WTC11 (cell line): ENCODE data around the gene ADD2. TPM values are rescaled to one million over a fixed set of nuclear protein-coding genes. Genes with fewer than 3 reads are reported as not detected.

Experiments
- ATAC-seq: fragments of 200-7000 bp; cut with Tn5 transposase; 2 replicates; pipeline ENCODE4 v1.10.0; 2021; ENCODE audit warnings: mild to moderate bottlenecking, moderate library complexity
- CTCF ChIA-PET: fragments of 300-600 bp; sonication (Branson Sonifier 250); formaldehyde crosslinking; loops from one replicate; lab custom pipeline; 2021; ENCODE audit warnings: antibody characterized with exemption; lab: Charles Lee
- POLR2A ChIA-PET: fragments of 350-600 bp; sonication (Branson Sonifier 250); formaldehyde crosslinking; loops from one replicate; lab custom pipeline; 2021; ENCODE audit warnings: antibody characterized with exemption; lab: Charles Lee
- DNase-seq: peaks from one replicate; pipeline ENCODE4 v3.0.0; 2021; ENCODE audit warnings: low spot score
- H3K27ac Mint-ChIP-seq: 2 replicates; pipeline ENCODE4 v1.8.0; 2021; ENCODE audit warnings: mixed read lengths
- H3K27me3 Mint-ChIP-seq: 2 replicates; pipeline ENCODE4 v1.8.0; 2021; ENCODE audit warnings: low read depth, mild to moderate bottlenecking, moderate library complexity, mixed read lengths
- H3K36me3 Mint-ChIP-seq: 2 replicates; pipeline ENCODE4 v1.8.0; 2021; ENCODE audit warnings: mixed read lengths
- H3K4me1 Mint-ChIP-seq: 2 replicates; pipeline ENCODE4 v1.8.0; 2022; ENCODE audit warnings: mixed read lengths
- H3K4me3 Mint-ChIP-seq: 2 replicates; pipeline ENCODE4 v1.8.0; 2021; ENCODE audit warnings: mild to moderate bottlenecking, moderate library complexity, mixed read lengths
- H3K9me3 Mint-ChIP-seq: 2 replicates; pipeline ENCODE4 v1.8.0; 2021; ENCODE audit warnings: mixed read lengths
- EMX1 ChIP-seq: fragments of 250-450 bp; sonication (Bioruptor Pico); IDR thresholded peaks from 2 replicates; pipeline ENCODE4 v1.8.0; 2021; ENCODE audit warnings: mild to moderate bottlenecking
- NFYB ChIP-seq: sonication (generic); formaldehyde crosslinking; conservative IDR thresholded peaks from 2 replicates; pipeline ENCODE4 v1.8.0; 2022; ENCODE audit warnings: low read depth, missing genetic modification reagents
- SMAD3 ChIP-seq: sonication (generic); formaldehyde crosslinking; IDR thresholded peaks from 2 replicates; pipeline ENCODE4 v1.8.0; 2022; ENCODE audit warnings: missing genetic modification reagents, mild to moderate bottlenecking, borderline replicate concordance
- ZNF396 ChIP-seq: fragments of 250-450 bp; sonication (Bioruptor Pico); IDR thresholded peaks from 2 replicates; pipeline ENCODE4 v1.8.0; 2021; ENCODE audit warnings: mild to moderate bottlenecking, moderate library complexity, borderline replicate concordance
- total RNA-seq: library from RNA; stranded (reverse); gene quantifications from 3 replicates; pipeline ENCODE4 v1.2.3, GENCODE V29; 2021
- TF ChIP-seq, protein P1 (sequence below): sonication (generic); formaldehyde crosslinking; IDR thresholded peaks from 2 replicates; pipeline ENCODE4 v1.8.1; 2023; ENCODE audit warnings: mild to moderate bottlenecking, missing genetic modification reagents, borderline replicate concordance
- TF ChIP-seq, protein P2 (sequence below): sonication (generic); formaldehyde crosslinking; IDR thresholded peaks from 2 replicates; pipeline ENCODE4 v1.8.1; 2022; ENCODE audit warnings: mild to moderate bottlenecking, moderate library complexity, missing genetic modification reagents
- TF ChIP-seq, protein P3 (sequence below): sonication (generic); formaldehyde crosslinking; IDR thresholded peaks from 2 replicates; pipeline ENCODE4 v1.8.1; 2022; ENCODE audit warnings: mild to moderate bottlenecking, missing genetic modification reagents, moderate library complexity, borderline replicate concordance
- TF ChIP-seq, protein P4 (sequence below): sonication (generic); formaldehyde crosslinking; conservative IDR thresholded peaks from 2 replicates; pipeline ENCODE4 v1.8.1; 2022; ENCODE audit warnings: mild to moderate bottlenecking, missing genetic modification reagents
- TF ChIP-seq, protein P5 (sequence below): fragments of 250-450 bp; sonication (Bioruptor Pico); IDR thresholded peaks from 2 replicates; pipeline ENCODE4 v1.9.0; 2021; ENCODE audit warnings: mild to moderate bottlenecking
- TF ChIP-seq, protein P6 (sequence below): fragments of 250-450 bp; sonication (Bioruptor Pico); conservative IDR thresholded peaks from 2 replicates; pipeline ENCODE4 v1.9.0; 2021; ENCODE audit warnings: mild to moderate bottlenecking
- TF ChIP-seq, protein P7 (sequence below): sonication (generic); formaldehyde crosslinking; conservative IDR thresholded peaks from 2 replicates; pipeline ENCODE4 v1.8.1; 2023; ENCODE audit warnings: mild to moderate bottlenecking, low read depth, missing genetic modification reagents, moderate library complexity

The ADD2 gene
- total RNA-seq, 1 experiment from 2014 or later = 196 TPM

DNA sequence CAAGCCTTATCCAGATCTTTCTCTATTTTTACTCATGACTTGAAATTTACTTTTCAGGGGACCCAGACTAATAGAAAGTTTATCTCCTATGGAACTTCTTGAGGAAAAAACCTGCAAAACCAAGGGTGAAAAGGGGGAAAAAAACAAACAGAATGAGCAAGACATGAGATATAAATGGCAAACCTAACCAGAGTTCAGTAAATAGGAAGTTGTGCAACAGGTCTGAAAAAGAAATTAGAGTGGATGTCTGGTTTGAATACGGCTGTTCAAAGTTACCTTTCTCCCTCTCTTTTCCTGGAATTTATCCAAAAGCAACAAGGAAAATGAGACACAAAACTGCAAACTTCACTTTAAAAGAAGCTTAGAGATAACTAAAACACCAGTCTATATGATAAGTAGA, 135.6 kb downstream of the ADD2 start:
- Mint-ChIP-seq H3K9me3 (peaks cover 46% of the 10 kb centered on the region), H3K4me3 (no peak overlapping the region), H3K27ac (no peak overlapping the region), H3K4me1 (peaks cover 26% of the 10 kb centered on the region), H3K36me3 (peaks cover 23% of the 10 kb centered on the region), H3K27me3 (peaks cover 14% of the 10 kb centered on the region)
- DNase-seq (no peak), ATAC-seq (no peak)
- ChIA-PET CTCF (interaction anchor here (0.9 kb wide), 1 partner anchor 11 kb away, joined by 3 read pairs; no protein-coding TSS in a partner anchor), POLR2A (no interaction called here)
- no peak for TF ChIP-seq NFYB (CRISPR knock-in tag)
- TF ChIP-seq, protein P1, sequence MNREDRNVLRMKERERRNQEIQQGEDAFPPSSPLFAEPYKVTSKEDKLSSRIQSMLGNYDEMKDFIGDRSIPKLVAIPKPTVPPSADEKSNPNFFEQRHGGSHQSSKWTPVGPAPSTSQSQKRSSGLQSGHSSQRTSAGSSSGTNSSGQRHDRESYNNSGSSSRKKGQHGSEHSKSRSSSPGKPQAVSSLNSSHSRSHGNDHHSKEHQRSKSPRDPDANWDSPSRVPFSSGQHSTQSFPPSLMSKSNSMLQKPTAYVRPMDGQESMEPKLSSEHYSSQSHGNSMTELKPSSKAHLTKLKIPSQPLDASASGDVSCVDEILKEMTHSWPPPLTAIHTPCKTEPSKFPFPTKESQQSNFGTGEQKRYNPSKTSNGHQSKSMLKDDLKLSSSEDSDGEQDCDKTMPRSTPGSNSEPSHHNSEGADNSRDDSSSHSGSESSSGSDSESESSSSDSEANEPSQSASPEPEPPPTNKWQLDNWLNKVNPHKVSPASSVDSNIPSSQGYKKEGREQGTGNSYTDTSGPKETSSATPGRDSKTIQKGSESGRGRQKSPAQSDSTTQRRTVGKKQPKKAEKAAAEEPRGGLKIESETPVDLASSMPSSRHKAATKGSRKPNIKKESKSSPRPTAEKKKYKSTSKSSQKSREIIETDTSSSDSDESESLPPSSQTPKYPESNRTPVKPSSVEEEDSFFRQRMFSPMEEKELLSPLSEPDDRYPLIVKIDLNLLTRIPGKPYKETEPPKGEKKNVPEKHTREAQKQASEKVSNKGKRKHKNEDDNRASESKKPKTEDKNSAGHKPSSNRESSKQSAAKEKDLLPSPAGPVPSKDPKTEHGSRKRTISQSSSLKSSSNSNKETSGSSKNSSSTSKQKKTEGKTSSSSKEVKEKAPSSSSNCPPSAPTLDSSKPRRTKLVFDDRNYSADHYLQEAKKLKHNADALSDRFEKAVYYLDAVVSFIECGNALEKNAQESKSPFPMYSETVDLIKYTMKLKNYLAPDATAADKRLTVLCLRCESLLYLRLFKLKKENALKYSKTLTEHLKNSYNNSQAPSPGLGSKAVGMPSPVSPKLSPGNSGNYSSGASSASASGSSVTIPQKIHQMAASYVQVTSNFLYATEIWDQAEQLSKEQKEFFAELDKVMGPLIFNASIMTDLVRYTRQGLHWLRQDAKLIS (CRISPR knock-in tag) = no peak
- TF ChIP-seq ZNF396 (CRISPR knock-in tag) = no peak
- TF ChIP-seq, protein P2, sequence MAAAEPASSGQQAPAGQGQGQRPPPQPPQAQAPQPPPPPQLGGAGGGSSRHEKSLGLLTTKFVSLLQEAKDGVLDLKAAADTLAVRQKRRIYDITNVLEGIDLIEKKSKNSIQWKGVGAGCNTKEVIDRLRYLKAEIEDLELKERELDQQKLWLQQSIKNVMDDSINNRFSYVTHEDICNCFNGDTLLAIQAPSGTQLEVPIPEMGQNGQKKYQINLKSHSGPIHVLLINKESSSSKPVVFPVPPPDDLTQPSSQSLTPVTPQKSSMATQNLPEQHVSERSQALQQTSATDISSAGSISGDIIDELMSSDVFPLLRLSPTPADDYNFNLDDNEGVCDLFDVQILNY (CRISPR knock-in tag) = no peak
- TF ChIP-seq, protein P3, sequence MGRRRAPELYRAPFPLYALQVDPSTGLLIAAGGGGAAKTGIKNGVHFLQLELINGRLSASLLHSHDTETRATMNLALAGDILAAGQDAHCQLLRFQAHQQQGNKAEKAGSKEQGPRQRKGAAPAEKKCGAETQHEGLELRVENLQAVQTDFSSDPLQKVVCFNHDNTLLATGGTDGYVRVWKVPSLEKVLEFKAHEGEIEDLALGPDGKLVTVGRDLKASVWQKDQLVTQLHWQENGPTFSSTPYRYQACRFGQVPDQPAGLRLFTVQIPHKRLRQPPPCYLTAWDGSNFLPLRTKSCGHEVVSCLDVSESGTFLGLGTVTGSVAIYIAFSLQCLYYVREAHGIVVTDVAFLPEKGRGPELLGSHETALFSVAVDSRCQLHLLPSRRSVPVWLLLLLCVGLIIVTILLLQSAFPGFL (CRISPR knock-in tag) = no peak
- TF ChIP-seq SMAD3 (CRISPR knock-in tag) = no peak
- TF ChIP-seq, protein P4, sequence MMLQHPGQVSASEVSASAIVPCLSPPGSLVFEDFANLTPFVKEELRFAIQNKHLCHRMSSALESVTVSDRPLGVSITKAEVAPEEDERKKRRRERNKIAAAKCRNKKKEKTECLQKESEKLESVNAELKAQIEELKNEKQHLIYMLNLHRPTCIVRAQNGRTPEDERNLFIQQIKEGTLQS (CRISPR knock-in tag) = no peak
- TF ChIP-seq, protein P5, sequence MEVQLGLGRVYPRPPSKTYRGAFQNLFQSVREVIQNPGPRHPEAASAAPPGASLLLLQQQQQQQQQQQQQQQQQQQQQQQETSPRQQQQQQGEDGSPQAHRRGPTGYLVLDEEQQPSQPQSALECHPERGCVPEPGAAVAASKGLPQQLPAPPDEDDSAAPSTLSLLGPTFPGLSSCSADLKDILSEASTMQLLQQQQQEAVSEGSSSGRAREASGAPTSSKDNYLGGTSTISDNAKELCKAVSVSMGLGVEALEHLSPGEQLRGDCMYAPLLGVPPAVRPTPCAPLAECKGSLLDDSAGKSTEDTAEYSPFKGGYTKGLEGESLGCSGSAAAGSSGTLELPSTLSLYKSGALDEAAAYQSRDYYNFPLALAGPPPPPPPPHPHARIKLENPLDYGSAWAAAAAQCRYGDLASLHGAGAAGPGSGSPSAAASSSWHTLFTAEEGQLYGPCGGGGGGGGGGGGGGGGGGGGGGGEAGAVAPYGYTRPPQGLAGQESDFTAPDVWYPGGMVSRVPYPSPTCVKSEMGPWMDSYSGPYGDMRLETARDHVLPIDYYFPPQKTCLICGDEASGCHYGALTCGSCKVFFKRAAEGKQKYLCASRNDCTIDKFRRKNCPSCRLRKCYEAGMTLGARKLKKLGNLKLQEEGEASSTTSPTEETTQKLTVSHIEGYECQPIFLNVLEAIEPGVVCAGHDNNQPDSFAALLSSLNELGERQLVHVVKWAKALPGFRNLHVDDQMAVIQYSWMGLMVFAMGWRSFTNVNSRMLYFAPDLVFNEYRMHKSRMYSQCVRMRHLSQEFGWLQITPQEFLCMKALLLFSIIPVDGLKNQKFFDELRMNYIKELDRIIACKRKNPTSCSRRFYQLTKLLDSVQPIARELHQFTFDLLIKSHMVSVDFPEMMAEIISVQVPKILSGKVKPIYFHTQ (CRISPR knock-in tag) = no peak
- TF ChIP-seq, protein P6, sequence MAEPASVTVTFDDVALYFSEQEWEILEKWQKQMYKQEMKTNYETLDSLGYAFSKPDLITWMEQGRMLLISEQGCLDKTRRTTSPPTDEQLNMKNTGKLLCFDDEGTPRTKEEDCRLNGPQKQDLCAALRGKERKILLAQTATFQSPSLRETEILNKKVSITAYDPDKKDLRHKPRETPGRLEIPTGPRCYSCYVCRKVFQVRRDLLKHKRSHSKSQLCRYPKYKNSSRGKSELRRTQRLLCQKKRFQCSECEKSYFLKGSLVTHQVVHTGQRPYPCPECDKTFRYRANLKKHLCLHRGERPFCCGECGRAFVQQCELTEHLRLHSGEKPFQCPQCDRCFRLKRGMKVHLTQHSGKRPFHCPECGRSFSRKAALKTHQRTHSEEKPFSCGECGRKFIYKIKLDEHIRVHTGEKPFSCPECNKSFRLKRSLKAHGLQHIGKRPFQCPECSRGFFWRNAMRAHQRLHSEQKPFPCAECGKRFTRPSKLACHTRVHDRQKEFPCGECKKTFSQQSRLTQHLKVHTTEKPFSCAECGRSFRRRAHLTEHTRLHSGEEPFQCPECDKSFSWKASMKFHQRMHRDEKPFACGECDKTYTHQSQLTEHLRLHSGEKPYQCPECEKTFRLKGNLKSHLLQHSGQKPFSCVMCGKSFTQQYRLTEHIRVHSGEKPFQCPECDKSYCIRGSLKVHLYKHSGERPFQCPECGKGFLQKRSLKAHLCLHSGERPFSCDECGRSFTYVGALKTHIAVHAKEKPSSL (CRISPR knock-in tag) = no peak
- TF ChIP-seq EMX1 (CRISPR knock-in tag) = no peak
- TF ChIP-seq, protein P7, sequence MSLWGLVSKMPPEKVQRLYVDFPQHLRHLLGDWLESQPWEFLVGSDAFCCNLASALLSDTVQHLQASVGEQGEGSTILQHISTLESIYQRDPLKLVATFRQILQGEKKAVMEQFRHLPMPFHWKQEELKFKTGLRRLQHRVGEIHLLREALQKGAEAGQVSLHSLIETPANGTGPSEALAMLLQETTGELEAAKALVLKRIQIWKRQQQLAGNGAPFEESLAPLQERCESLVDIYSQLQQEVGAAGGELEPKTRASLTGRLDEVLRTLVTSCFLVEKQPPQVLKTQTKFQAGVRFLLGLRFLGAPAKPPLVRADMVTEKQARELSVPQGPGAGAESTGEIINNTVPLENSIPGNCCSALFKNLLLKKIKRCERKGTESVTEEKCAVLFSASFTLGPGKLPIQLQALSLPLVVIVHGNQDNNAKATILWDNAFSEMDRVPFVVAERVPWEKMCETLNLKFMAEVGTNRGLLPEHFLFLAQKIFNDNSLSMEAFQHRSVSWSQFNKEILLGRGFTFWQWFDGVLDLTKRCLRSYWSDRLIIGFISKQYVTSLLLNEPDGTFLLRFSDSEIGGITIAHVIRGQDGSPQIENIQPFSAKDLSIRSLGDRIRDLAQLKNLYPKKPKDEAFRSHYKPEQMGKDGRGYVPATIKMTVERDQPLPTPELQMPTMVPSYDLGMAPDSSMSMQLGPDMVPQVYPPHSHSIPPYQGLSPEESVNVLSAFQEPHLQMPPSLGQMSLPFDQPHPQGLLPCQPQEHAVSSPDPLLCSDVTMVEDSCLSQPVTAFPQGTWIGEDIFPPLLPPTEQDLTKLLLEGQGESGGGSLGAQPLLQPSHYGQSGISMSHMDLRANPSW (CRISPR knock-in tag) = no peak
